GM10847 (cell line): ENCODE data around the gene ZSWIM6.

Experiments used
- POLR2A ChIP-seq: IDR thresholded peaks from 2 replicates; pipeline ENCODE4 v1.6.1; 2011; ENCODE audit not compliant: insufficient read length; ENCODE audit errors: extremely low read depth

The ZSWIM6 gene

GRCh38 chr5:61532983-61533382, 200.9 kb downstream of the ZSWIM6 start:
- no peak for TF ChIP-seq POLR2A

- TF ChIP-seq POLR2A: no peak
Observed at GRCh38 chr5:61534481-61535267, 202.6 kb downstream of the ZSWIM6 start.

GRCh38 chr5:61535828-61536227, 203.8 kb downstream of the ZSWIM6 start:
- no peak for TF ChIP-seq POLR2A

- no peak for TF ChIP-seq POLR2A
Observed at GRCh38 chr5:61536922-61537321, 204.9 kb downstream of the ZSWIM6 start.

- TF ChIP-seq POLR2A: no peak
Observed at GRCh38 chr5:61538722-61539501, 206.9 kb downstream of the ZSWIM6 start.

- no peak for TF ChIP-seq POLR2A
Observed at GRCh38 chr5:61549530-61549929, 217.5 kb downstream of the ZSWIM6 start.

- no peak for TF ChIP-seq POLR2A
Observed at GRCh38 chr5:61551637-61552313, 219.7 kb downstream of the ZSWIM6 start.

- no peak for TF ChIP-seq POLR2A
Observed at GRCh38 chr5:61559146-61559545, 227.1 kb downstream of the ZSWIM6 start.

GRCh38 chr5:61559722-61560121, 227.7 kb downstream of the ZSWIM6 start:
- no peak for TF ChIP-seq POLR2A

- no peak for TF ChIP-seq POLR2A
Observed at GRCh38 chr5:61563401-61563800, 231.3 kb downstream of the ZSWIM6 start.

- no peak for TF ChIP-seq POLR2A
Observed at GRCh38 chr5:61567337-61567736, 235.3 kb downstream of the ZSWIM6 start.

- no peak for TF ChIP-seq POLR2A
Observed at GRCh38 chr5:61569353-61569752, 237.3 kb downstream of the ZSWIM6 start.

GRCh38 chr5:61570767-61571166, 238.7 kb downstream of the ZSWIM6 start:
- no peak for TF ChIP-seq POLR2A

GRCh38 chr5:61572959-61573358, 240.9 kb downstream of the ZSWIM6 start:
- TF ChIP-seq POLR2A: no peak

- no peak for TF ChIP-seq POLR2A
Observed at GRCh38 chr5:61575103-61575502, 243.0 kb downstream of the ZSWIM6 start.

- TF ChIP-seq POLR2A: no peak
Observed at GRCh38 chr5:61575581-61575980, 243.5 kb downstream of the ZSWIM6 start.

GRCh38 chr5:61576556-61576955, 244.5 kb downstream of the ZSWIM6 start:
- TF ChIP-seq POLR2A: no peak
